ENCODE measurements around the gene SPON1. TPM values are rescaled to one million over a fixed set of nuclear protein-coding genes. Genes with fewer than 3 reads are reported as not detected.

Gene SPON1
- total RNA-seq, 1 experiment from 2014 or later = 6.4 TPM

GRCh38 chr11:13940907-13941256, 21.6 kb upstream of the SPON1 start:
- 0 out of 2 replicates have a peak, but pooled peaks cover 4% of the 10 kb centered on the region for H3K4me1 Mint-ChIP-seq
- peaks cover 24% of the 10 kb centered on the region for H3K36me3 Mint-ChIP-seq
- POLR2A ChIA-PET = no interaction called here
- CTCF ChIA-PET = no interaction called here
- peaks cover 25% of the 10 kb centered on the region for H3K9me3 Mint-ChIP-seq
- DNase-seq (ENCODE audit: low spot score) = no peak
- no peak overlapping the region for H3K27ac Mint-ChIP-seq
- H3K27me3 Mint-ChIP-seq (ENCODE audit: low read depth) = peaks cover 3% of the 10 kb centered on the region; the same call in 1 of the 2 replicates
- no peak for ATAC-seq
- TF ChIP-seq JAZF1 (CRISPR knock-in tag; IDR thresholded peaks at IDR 0.05) (no peak), TEAD4 (CRISPR knock-in tag; IDR thresholded peaks at IDR 0.05) (no peak), OVOL2 (CRISPR knock-in tag; IDR thresholded peaks at IDR 0.05; ENCODE audit: borderline replicate concordance) (no peak), FOXP4 (CRISPR knock-in tag; IDR thresholded peaks at IDR 0.05) (no peak), PRRX2 (CRISPR knock-in tag; IDR thresholded peaks at IDR 0.05) (no peak)
- H3K4me3 Mint-ChIP-seq = no peak overlapping the region

- Mint-ChIP-seq H3K9me3 (peaks cover 20% of the 10 kb centered on the region), H3K27ac (no peak overlapping the region), H3K27me3 (ENCODE audit: low read depth) (peaks cover 3% of the 10 kb centered on the region; the same call in 1 of the 2 replicates), H3K36me3 (peaks cover 20% of the 10 kb centered on the region), H3K4me3 (no peak overlapping the region), H3K4me1 (0 out of 2 replicates have a peak, but pooled peaks cover 4% of the 10 kb centered on the region)
- POLR2A ChIA-PET = interaction anchor here (0.8 kb wide), 1 partner anchor 275 kb away, joined by 3 read pairs; no protein-coding TSS in a partner anchor
- TF ChIP-seq NFYB (CRISPR knock-in tag; conservative IDR thresholded peaks at IDR 0.05; ENCODE audit: low read depth) = no peak
- no peak for TF ChIP-seq ZNF416 (CRISPR knock-in tag; IDR thresholded peaks at IDR 0.05)
- no peak for TF ChIP-seq MXD4 (CRISPR knock-in tag; IDR thresholded peaks at IDR 0.05; ENCODE audit: borderline replicate concordance)
- no peak for TF ChIP-seq USF1 (CRISPR knock-in tag; IDR thresholded peaks at IDR 0.05)
- TF ChIP-seq HMGA2 (CRISPR knock-in tag; IDR thresholded peaks at IDR 0.05) = no peak
- TF ChIP-seq MLX (CRISPR knock-in tag; IDR thresholded peaks at IDR 0.05) = no peak
- DNase-seq (ENCODE audit: low spot score) (no peak), ATAC-seq (no peak)
- CTCF ChIA-PET = no interaction called here
Observed at GRCh38 chr11:13941775-13942174, 20.7 kb upstream of the SPON1 start.

GRCh38 chr11:13942378-13942777, 20.1 kb upstream of the SPON1 start:
- ChIA-PET POLR2A (interaction anchor here (0.8 kb wide), 1 partner anchor 275 kb away, joined by 3 read pairs; no protein-coding TSS in a partner anchor), CTCF (no interaction called here)
- Mint-ChIP-seq H3K9me3 (peaks cover 17% of the 10 kb centered on the region), H3K27me3 (ENCODE audit: low read depth) (peaks cover 3% of the 10 kb centered on the region; the same call in 1 of the 2 replicates), H3K4me3 (no peak overlapping the region), H3K27ac (no peak overlapping the region), H3K36me3 (peaks cover 20% of the 10 kb centered on the region), H3K4me1 (0 out of 2 replicates have a peak, but pooled peaks cover 4% of the 10 kb centered on the region)
- DNase-seq (ENCODE audit: low spot score) = no peak
- ATAC-seq = no peak
- TF ChIP-seq TCF7 (CRISPR knock-in tag; IDR thresholded peaks at IDR 0.05; ENCODE audit: low read depth) = no peak
- no peak for TF ChIP-seq RORB (CRISPR knock-in tag; IDR thresholded peaks at IDR 0.05)
- no peak for TF ChIP-seq ZBTB21 (CRISPR knock-in tag; IDR thresholded peaks at IDR 0.05; ENCODE audit: borderline replicate concordance)
- TF ChIP-seq IRF2 (CRISPR knock-in tag; IDR thresholded peaks at IDR 0.05; ENCODE audit: borderline replicate concordance, low read depth) = no peak
- TF ChIP-seq NR1H2 (CRISPR knock-in tag; IDR thresholded peaks at IDR 0.05) = no peak
- TF ChIP-seq ELF4 (CRISPR knock-in tag; IDR thresholded peaks at IDR 0.05; ENCODE audit: low read depth) = no peak
- TF ChIP-seq CREB1 (CRISPR knock-in tag; IDR thresholded peaks at IDR 0.05) = no peak
- no peak for TF ChIP-seq E2F5 (CRISPR knock-in tag; IDR thresholded peaks at IDR 0.05)
- TF ChIP-seq KAT7 (CRISPR knock-in tag; IDR thresholded peaks at IDR 0.05; ENCODE audit: borderline replicate concordance) = no peak
- no peak for TF ChIP-seq PREB (CRISPR knock-in tag; IDR thresholded peaks at IDR 0.05; ENCODE audit: borderline replicate concordance)
- no peak for TF ChIP-seq OVOL2 (CRISPR knock-in tag; IDR thresholded peaks at IDR 0.05; ENCODE audit: borderline replicate concordance)
- no peak for TF ChIP-seq FOXP1 (CRISPR knock-in tag; IDR thresholded peaks at IDR 0.05; ENCODE audit: borderline replicate concordance)
- TF ChIP-seq ATF3 (CRISPR knock-in tag; conservative IDR thresholded peaks at IDR 0.05) = no peak
- no peak for TF ChIP-seq CDX4 (CRISPR knock-in tag; IDR thresholded peaks at IDR 0.05; ENCODE audit: borderline replicate concordance)
